IPS-NIHi11 (cell line): ENCODE results near the gene ZNF821.
"Not testable (repeated sequence)": the region's sequence is repeated elsewhere in the genome, so short reads cannot be mapped to it uniquely, and the experiment has no call there.

Source experiments
- DNase-seq: peaks from one replicate; pipeline ENCODE4 v3.0.0; 2012; ENCODE audit warnings: mixed read lengths, low spot score

Gene ZNF821

GRCh38 chr16:71859762-71860521, 24.0 kb downstream of the ZNF821 start:
- DNase-seq, result no peak

- DNase-seq, result no peak
These were observed 27.9 kb downstream of the ZNF821 start for GRCh38 chr16:71855937-71856662.

- DNase-seq, result no peak
These were observed 29.5 kb downstream of the ZNF821 start for GRCh38 chr16:71854369-71854948.

GRCh38 chr16:71853413-71853812, 30.6 kb downstream of the ZNF821 start:
- DNase-seq, result no peak

GRCh38 chr16:71852561-71852960, 31.4 kb downstream of the ZNF821 start:
- no peak for DNase-seq

- DNase-seq, result no peak
These were observed 31.8 kb downstream of the ZNF821 start for GRCh38 chr16:71852158-71852557.

GRCh38 chr16:71851746-71852145, 32.2 kb downstream of the ZNF821 start:
- DNase-seq, result no peak

GRCh38 chr16:71848622-71849021, 35.4 kb downstream of the ZNF821 start:
- no peak for DNase-seq

GRCh38 chr16:71847096-71847495, 36.9 kb downstream of the ZNF821 start:
- DNase-seq, result no peak

- DNase-seq, result peak; percentile 32
These were observed 37.6 kb downstream of the ZNF821 start for GRCh38 chr16:71846431-71846830.

GRCh38 chr16:71845639-71846430, 38.1 kb downstream of the ZNF821 start, which contains the start of gene ATXN1L:
TSS of gene ATXN1L (plus strand) at chr16:71845976. CDS start at chr16:71849741, 3,765 bp downstream.
- peak; percentile 100 for DNase-seq

- DNase-seq, result no peak
These were observed 40.4 kb downstream of the ZNF821 start for GRCh38 chr16:71843572-71843971.

GRCh38 chr16:71840052-71840451, 43.9 kb downstream of the ZNF821 start:
- no peak for DNase-seq

- DNase-seq, result no peak
These were observed 46.8 kb downstream of the ZNF821 start for GRCh38 chr16:71837150-71837549.

- no peak for DNase-seq
These were observed 49.7 kb downstream of the ZNF821 start for GRCh38 chr16:71834291-71834690.

GRCh38 chr16:71832112-71832511, 51.9 kb downstream of the ZNF821 start:
- not testable (repeated sequence) for DNase-seq

GRCh38 chr16:71831698-71832097, 52.3 kb downstream of the ZNF821 start:
- not testable (repeated sequence) for DNase-seq

GRCh38 chr16:71830359-71830758, 53.6 kb downstream of the ZNF821 start:
- no peak for DNase-seq

GRCh38 chr16:71826533-71827017, 57.4 kb downstream of the ZNF821 start:
- DNase-seq, result no peak

- DNase-seq, result not testable (repeated sequence)
These were observed 66.9 kb downstream of the ZNF821 start for GRCh38 chr16:71817155-71817500.

- no peak for DNase-seq
These were observed 72.7 kb downstream of the ZNF821 start for GRCh38 chr16:71811261-71811803.

- DNase-seq, result not testable (repeated sequence)
These were observed 73.8 kb downstream of the ZNF821 start for GRCh38 chr16:71810155-71810530.
